GM12878 (cell line): Measurements from ENCODE around the gene SUPT3H.

Source experiments
- BACH1 ChIP-seq: fragments of 450-650 bp; IDR thresholded peaks from 2 replicates; pipeline ENCODE4 v1.6.1; 2017; ENCODE audit warnings: mild to moderate bottlenecking, borderline replicate concordance
- BCLAF1 ChIP-seq: fragments of 450-650 bp; IDR thresholded peaks from 2 replicates; pipeline ENCODE4 v1.6.1; 2017; ENCODE audit warnings: antibody characterized with exemption, mild to moderate bottlenecking, moderate library complexity
- CREB1 ChIP-seq: IDR thresholded peaks from 2 replicates; pipeline ENCODE4 v1.6.1; 2012; ENCODE audit warnings: low read depth, mild to moderate bottlenecking, inconsistent platforms
- FOXM1 ChIP-seq: IDR thresholded peaks from 2 replicates; pipeline ENCODE4 v1.6.1; 2012; ENCODE audit warnings: low read depth, mild to moderate bottlenecking, inconsistent platforms, low read length, moderate library complexity
- HDAC6 ChIP-seq: fragments of 200-600 bp; sonication (generic); IDR thresholded peaks from one replicate; pipeline ENCODE4 v1.8.0; 2017; ENCODE audit warnings: antibody characterized with exemption; ENCODE audit not compliant: unreplicated experiment
- KDM1A ChIP-seq: fragments of 200-600 bp; sonication (generic); IDR thresholded peaks from 2 replicates; pipeline ENCODE4 v1.6.1; 2016; ENCODE audit warnings: borderline replicate concordance
- MXI1 ChIP-seq: fragments of 150-350 bp; IDR thresholded peaks from 2 replicates; pipeline ENCODE4 v1.6.1; 2011; ENCODE audit warnings: low read depth, mild to moderate bottlenecking, inconsistent platforms, low read length, improper control_type of control experiment
- POLR2A ChIP-seq: IDR thresholded peaks from 2 replicates; pipeline ENCODE4 v1.6.1; 2011; ENCODE audit warnings: low read depth, mild to moderate bottlenecking, low read length
- POLR2AphosphoS5 ChIP-seq: IDR thresholded peaks from 2 replicates; pipeline ENCODE4 v1.6.1; 2011; ENCODE audit warnings: mild to moderate bottlenecking, low read length, inconsistent platforms
- RAD21 ChIP-seq: IDR thresholded peaks from 2 replicates; pipeline ENCODE4 v1.6.1; 2011; ENCODE audit warnings: mild to moderate bottlenecking, low read depth, low read length, moderate library complexity; ENCODE audit not compliant: insufficient read depth
- ZNF274 ChIP-seq: IDR thresholded peaks from one replicate; pipeline ENCODE4 v1.8.0; 2011; ENCODE audit not compliant: insufficient read length, insufficient read depth
- TF ChIP-seq, protein P1 (sequence below), 3 experiments: IDR thresholded peaks in 2 of 3; conservative IDR thresholded peaks in 1 of 3; 2 replicates each; pipeline ENCODE4 v1.5.1; 2011; ENCODE audit warnings: low read depth in 3 of 3, low read length in 3 of 3, mild to moderate bottlenecking in 3 of 3, control low read depth in 2 of 3, moderate library complexity in 2 of 3, inconsistent platforms in 1 of 3, mixed read lengths in 1 of 3; ENCODE audit not compliant: control insufficient read depth in 2 of 3, insufficient read depth in 1 of 3; ENCODE audit errors: extremely low read depth in 1 of 3

GRCh38 chr6:45416700-45417099 is 39.0 kb upstream of the SUPT3H start:
- no peak for TF ChIP-seq POLR2AphosphoS5
- TF ChIP-seq POLR2A: no peak
- TF ChIP-seq, protein P1, sequence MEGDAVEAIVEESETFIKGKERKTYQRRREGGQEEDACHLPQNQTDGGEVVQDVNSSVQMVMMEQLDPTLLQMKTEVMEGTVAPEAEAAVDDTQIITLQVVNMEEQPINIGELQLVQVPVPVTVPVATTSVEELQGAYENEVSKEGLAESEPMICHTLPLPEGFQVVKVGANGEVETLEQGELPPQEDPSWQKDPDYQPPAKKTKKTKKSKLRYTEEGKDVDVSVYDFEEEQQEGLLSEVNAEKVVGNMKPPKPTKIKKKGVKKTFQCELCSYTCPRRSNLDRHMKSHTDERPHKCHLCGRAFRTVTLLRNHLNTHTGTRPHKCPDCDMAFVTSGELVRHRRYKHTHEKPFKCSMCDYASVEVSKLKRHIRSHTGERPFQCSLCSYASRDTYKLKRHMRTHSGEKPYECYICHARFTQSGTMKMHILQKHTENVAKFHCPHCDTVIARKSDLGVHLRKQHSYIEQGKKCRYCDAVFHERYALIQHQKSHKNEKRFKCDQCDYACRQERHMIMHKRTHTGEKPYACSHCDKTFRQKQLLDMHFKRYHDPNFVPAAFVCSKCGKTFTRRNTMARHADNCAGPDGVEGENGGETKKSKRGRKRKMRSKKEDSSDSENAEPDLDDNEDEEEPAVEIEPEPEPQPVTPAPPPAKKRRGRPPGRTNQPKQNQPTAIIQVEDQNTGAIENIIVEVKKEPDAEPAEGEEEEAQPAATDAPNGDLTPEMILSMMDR (IDR thresholded peaks at IDR 0.05 in 2 of 3, conservative IDR thresholded peaks at IDR 0.05 in 1 of 3; ENCODE audit: control insufficient read depth in 2 of 3, extremely low read depth in 1 of 3, insufficient read depth in 1 of 3, low read depth in 3 of 3, low read length in 3 of 3): no peak
- no peak for TF ChIP-seq BCLAF1
- no peak for TF ChIP-seq MXI1
- TF ChIP-seq RAD21: no peak
- no peak for TF ChIP-seq CREB1
- TF ChIP-seq HDAC6: no peak
- TF ChIP-seq KDM1A: no peak
- TF ChIP-seq BACH1: no peak
- TF ChIP-seq ZNF274: no peak
- no peak for TF ChIP-seq FOXM1
